Dendritic cell treated with granulocyte-macrophage colony-stimulating factor and Interleukin-4, amounts not matched to agents 40 ng/mL and 50 ng/mL, for 4 days (primary cell): Measurements from ENCODE around the gene BIRC7.

Source experiments
- H3K27ac Mint-ChIP-seq: one replicate; pipeline ENCODE4 v1.8.0; 2022; ENCODE audit warnings: mild to moderate bottlenecking, mixed read lengths
- H3K27me3 Mint-ChIP-seq: one replicate; pipeline ENCODE4 v1.8.0; 2022; ENCODE audit warnings: mild to moderate bottlenecking, mixed read lengths
- H3K36me3 Mint-ChIP-seq: one replicate; pipeline ENCODE4 v1.8.0; 2022; ENCODE audit warnings: low read depth, mixed read lengths
- H3K4me1 Mint-ChIP-seq: one replicate; pipeline ENCODE4 v1.8.0; 2022; ENCODE audit warnings: low read depth, mixed read lengths
- H3K4me3 Mint-ChIP-seq: one replicate; pipeline ENCODE4 v1.8.0; 2022; ENCODE audit warnings: mild to moderate bottlenecking, moderate library complexity, mixed read lengths
- H3K9me3 Mint-ChIP-seq: one replicate; pipeline ENCODE4 v1.8.0; 2022; ENCODE audit warnings: mixed read lengths
- intact Hi-C: fragments of 100-400 bp; cut with micrococcal nuclease; formaldehyde crosslinking; loops from one replicate; pipeline ENCODE4 v1.15.0; 2022

BIRC7 gene

DNA sequence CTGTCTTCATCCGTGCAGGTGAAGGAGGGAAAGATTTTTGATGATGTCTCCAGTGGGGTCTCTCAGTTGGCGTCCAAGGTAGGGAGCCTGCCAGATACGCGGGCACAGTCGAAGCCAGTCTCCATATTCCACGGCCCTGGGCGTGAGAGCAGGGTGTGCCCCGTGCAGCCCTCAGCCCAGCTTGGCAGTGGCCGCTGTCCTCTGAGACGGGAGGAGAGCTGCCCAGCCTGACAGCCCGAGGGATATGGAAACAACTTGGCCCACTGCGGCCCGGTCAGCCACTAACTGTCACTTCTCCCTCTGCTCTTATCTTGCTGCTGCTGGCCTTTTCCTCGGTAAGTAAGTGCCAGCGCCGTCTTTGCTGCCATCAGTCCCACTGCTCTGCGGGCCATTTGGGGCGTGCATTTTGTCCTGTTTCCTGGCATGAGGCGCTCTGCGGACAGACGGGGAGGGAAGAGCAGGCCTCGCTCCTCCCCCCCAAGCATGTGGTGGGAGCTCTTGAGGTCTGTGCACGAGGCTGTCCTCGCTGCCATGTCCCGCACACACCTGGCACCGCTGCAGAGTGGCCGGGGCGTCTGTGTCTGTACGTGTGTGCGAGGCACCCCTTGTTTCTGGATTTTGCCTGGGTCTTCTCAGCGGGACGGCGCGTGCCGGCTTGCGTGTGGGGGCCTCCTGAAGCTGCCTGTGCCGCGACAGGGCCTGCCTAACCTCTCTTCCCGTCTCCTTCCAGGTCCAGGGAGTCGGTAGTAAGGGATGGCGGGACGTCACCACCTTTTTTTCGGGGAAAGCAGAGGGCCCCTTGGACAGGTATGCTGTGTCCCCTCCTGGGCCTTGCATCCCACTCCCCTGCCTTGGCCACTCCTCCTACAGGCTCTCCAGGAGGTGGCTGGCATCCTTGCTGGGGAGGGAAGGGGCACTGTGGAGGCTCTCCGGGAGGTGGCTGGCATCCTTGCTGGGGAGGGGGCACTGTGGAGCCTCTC is 50.2 kb downstream of the BIRC7 start:
- Mint-ChIP-seq H3K9me3 (no peaks in the 10 kb centered on the region), H3K4me1 (no peaks in the 10 kb centered on the region), H3K27me3 (no peaks in the 10 kb centered on the region), H3K27ac (no peak overlapping the region), H3K4me3 (no peak overlapping the region), H3K36me3 (peaks cover 88% of the 10 kb centered on the region)
- intact Hi-C loops, result no loop called here

DNA sequence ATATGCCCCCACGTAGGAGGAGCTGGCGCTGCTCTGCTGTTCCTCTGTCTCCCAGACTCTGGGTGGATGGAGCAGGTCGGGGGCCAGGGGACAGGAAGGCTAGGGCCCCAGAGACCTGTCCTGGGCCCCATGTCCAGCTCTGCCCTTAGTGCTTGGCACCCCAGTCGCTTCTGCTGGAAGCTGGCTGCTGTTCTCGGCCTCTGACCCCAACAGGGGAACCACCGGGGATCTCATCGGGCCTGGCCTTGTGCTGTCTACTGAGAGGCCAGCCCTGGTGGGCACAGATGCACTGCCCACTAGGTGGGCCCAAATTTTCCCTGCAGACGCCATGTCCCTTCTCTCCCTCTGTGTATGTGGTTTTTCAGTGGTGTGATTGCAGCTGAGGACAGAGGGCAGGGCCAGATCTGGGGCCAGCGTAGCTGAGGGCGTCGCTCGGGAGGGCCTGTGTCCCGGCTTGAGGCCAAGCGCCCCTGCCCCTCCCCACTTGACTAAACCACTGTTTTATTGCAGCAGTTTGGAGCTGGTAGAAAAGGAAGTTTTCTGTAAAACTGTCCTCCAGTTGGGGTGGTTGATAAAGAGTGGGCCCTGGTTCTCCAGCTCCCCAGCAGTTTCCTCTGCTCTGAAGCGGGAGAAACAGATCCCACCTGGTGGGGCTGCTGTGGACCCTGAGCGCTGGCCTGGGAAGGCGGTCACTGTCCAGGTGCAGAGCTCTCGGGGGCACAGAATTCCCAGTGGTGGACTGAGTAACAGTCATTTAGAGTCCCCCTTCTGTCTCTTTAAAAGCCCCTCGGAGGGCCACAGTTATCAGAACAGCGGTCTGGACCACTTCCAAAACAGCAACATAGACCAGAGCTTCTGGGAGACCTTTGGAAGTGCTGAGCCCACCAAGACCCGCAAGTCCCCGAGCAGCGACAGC is 51.3 kb downstream of the BIRC7 start:
- Mint-ChIP-seq H3K9me3 (no peaks in the 10 kb centered on the region), H3K36me3 (peaks cover 77% of the 10 kb centered on the region), H3K4me3 (no peak overlapping the region), H3K27ac (no peak overlapping the region), H3K4me1 (no peaks in the 10 kb centered on the region), H3K27me3 (peaks cover under 1% of the 10 kb centered on the region)
- intact Hi-C loops, result no loop called here

DNA sequence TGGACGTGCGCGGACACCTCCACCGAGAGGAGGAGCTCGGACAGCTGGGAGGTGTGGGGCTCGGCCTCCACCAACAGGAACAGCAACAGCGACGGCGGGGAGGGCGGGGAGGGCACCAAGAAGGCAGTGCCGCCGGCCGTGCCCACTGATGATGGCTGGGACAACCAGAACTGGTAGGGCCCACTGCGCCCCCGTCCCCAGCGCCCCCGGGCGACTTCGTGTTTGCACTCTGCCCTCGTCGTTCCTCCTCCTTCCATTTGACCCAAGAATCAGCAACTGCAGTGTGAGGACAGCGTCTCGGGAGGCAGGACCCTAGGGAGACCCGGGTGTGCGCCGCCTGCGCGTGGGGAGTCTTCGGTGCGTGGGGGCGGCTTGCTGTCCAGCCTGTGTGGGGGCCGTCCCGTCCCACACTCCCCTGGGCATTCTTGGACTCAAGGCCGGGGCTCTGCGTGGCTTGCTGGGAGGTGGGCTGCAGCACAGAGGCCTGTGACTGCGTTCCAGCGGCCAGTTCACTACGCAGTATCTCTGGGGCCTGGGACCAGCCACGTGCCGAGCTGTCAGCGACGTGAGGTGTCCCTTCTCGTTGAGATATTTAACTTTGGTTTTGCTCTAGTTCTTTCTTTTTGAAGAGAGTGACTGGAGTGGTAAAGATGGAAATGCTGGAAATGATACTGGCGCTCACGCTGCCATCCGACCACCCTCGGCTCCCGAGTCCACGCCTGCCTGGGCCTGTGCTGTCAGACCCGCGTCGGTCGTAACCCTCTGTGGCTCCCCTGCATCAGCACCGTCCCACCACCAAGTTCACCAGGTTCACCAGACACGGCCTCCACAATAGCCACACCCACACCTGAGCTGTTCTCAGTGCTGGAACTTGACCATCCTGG is 52.2 kb downstream of the BIRC7 start:
- Mint-ChIP-seq H3K36me3 (peaks cover 68% of the 10 kb centered on the region), H3K9me3 (no peaks in the 10 kb centered on the region), H3K4me3 (no peak overlapping the region), H3K4me1 (no peaks in the 10 kb centered on the region), H3K27ac (no peak overlapping the region), H3K27me3 (peaks cover 4% of the 10 kb centered on the region)
- intact Hi-C loops, result no loop called here

DNA sequence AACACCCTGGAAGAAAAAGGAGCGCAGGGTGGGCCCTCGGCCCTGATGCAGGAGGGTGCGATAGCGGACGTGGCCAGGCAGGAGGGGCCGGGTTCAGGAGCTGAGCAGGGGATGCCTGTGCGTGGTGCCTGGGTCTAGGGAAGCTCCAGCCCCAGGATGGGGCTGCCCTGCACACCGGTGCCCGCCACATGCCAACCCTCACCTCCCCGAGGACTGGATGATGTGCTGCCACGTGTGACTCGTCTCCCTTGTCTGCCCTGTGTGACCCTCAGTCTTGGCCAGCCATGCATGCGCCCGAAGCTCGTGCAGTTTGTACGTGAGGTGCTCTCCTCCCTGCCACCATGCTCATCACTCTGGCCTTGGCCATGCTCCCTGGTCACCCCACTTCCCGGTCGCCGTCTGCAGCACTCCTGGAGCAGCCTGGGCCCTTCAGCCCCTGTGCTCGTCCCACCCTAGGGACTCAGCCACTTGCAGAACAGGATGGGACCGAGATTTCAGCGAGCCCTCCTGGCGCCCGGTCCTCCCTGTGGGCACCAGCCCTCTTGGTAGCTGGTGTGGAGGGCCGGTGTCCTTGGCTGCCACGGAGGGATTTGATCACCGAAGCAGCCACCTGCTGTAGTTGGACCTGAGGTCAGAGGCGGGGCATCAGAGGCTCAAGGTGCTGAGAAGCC is 53.0 kb downstream of the BIRC7 start:
- H3K4me3 Mint-ChIP-seq, result no peak overlapping the region

DNA sequence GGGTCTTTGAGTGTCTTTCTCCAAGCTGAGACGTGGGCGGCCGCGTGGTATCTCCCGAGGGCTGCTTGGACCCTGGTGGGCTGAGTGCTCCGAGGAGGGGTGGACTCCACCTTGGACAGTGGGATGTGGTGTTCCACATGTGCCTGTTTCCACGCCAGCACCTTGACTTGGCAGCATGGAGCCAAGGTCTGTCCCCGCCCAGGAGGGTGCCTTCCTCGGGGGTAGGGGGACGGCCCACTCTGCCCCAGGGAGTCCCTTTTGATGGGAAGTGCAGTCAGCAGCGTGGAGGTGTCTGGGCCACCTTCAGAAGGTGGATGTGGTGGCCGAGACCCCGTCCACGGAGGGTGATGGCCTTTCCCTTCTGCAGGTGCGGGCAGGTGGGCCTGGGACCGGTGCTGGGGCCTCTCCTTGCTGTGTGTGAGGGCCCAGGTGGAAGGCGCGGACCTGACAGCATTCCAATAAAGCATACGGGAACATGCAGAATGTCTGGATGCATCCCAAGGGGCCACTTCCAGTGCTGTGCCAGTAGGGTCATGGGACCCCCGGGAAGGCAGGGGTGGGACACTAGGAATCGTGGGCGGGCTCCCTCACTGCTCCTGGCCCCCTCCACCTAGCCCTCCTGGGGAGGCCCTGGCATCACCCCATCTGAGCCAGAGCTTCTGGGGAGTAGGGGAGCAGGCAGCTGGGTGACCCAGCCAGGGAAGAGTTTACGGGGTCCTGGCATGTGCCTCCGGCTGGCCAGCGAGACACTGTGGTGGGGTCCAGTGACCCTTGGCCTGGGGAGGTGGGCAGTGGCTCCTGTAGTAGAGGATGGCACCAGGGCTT is 53.8 kb downstream of the BIRC7 start:
- H3K4me3 Mint-ChIP-seq, result no peak overlapping the region
- H3K36me3 Mint-ChIP-seq, result peaks cover 52% of the 10 kb centered on the region
- H3K4me1 Mint-ChIP-seq, result no peaks in the 10 kb centered on the region
- intact Hi-C loops, result no loop called here
- no peaks in the 10 kb centered on the region for H3K9me3 Mint-ChIP-seq
- H3K27me3 Mint-ChIP-seq, result peaks cover 11% of the 10 kb centered on the region
- no peak overlapping the region for H3K27ac Mint-ChIP-seq

More for the DNA sequence above, 53.0 kb downstream of the BIRC7 start:
- intact Hi-C loops, result no loop called here
- Mint-ChIP-seq H3K4me1 (no peaks in the 10 kb centered on the region), H3K27ac (no peak overlapping the region), H3K27me3 (peaks cover 6% of the 10 kb centered on the region), H3K9me3 (no peaks in the 10 kb centered on the region), H3K36me3 (peaks cover 60% of the 10 kb centered on the region)
